Measurements from ENCODE around the gene RAB11FIP4. TPM values are rescaled to one million over a fixed set of nuclear protein-coding genes. Genes with fewer than 3 reads are reported as not detected.

RAB11FIP4 gene
- total RNA-seq, 2 experiments from 2014 or later: 38.6 to 41.1 TPM

DNA sequence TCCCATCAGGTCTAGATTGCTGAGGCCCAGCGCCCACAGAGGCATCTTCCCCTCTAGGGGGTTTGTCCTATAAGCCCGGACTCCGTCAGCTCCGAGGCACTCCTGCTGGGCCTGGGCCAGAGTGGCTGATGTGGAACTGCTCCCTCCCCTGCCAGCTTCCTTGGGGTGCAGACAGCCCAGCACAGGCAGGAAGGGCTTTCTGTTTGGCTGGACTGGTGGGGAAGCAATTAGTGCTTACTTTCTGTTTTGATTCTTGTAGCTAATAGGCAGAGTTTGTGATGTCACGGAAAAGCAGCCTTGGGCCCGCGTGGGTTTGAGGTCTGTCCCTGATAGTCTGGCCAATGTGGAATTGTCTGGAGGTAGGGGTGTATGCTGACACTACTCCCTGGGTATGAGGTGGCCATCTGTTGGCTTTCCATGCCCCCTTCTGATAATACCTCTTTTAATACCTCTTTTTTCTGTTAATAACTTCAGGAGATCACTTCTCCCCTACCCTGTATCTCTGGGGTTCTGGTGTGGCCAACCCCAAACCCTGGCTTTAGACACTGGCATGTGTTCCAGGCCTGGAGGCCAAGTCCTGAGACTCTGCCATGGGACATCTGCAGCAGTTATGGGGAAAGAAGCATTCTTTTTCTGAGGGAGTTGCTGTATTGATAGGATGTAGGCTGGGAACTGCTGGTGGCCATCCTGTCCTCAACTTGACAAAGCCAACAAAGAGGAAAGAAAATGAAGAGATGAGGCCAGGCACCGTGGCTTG lies 190.9 kb downstream of the RAB11FIP4 start:
- no peaks in the 10 kb centered on the region for H3K36me3 Mint-ChIP-seq (ENCODE audit: low read depth)
- H3K27ac Mint-ChIP-seq: no peak overlapping the region
- no peaks in the 10 kb centered on the region for H3K9me3 Mint-ChIP-seq
- POLR2A ChIA-PET: no interaction called here
- H3K27me3 Mint-ChIP-seq: no peaks in the 10 kb centered on the region
- DNase-seq: no peak
- H3K4me1 Mint-ChIP-seq: no peaks in the 10 kb centered on the region
- H3K4me3 Mint-ChIP-seq: no peak overlapping the region
- CTCF ChIA-PET: no interaction called here

DNA sequence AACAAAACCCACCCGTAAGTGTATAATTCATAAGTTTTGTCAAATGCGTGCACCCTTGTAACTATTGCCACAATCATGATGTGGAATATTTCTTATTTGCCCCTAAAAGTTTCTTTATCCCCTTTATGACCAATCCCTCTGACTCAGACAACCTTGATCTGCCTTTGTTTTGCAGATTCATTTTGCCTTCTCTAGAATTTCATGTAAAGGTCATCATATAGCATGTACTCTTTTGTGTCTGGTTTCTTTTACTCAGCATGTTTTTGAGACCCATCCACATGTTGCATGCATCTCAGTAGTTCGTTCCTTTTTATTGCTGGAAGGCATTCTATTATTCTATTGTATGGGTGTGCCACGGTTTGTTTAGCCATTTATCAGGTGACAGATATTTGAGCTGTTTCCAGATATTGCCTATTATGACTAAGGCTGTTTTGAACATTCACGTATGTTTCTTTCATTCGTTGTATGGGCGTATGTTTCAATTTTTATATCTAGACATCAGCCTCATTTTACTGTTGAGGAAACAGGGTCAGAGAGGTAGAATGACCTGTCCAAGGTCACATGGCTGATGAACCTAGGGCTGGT lies 192.4 kb downstream of the RAB11FIP4 start:
- H3K4me1 Mint-ChIP-seq: no peaks in the 10 kb centered on the region
- CTCF ChIA-PET: interaction anchor here (0.5 kb wide), 1 partner anchor 448 kb away, joined by 3 read pairs; no protein-coding TSS in a partner anchor
- no peaks in the 10 kb centered on the region for H3K36me3 Mint-ChIP-seq (ENCODE audit: low read depth)
- no peak overlapping the region for H3K4me3 Mint-ChIP-seq
- no peak for DNase-seq
- H3K9me3 Mint-ChIP-seq: no peaks in the 10 kb centered on the region
- no peaks in the 10 kb centered on the region for H3K27me3 Mint-ChIP-seq
- H3K27ac Mint-ChIP-seq: no peak overlapping the region
- POLR2A ChIA-PET: no interaction called here

DNA sequence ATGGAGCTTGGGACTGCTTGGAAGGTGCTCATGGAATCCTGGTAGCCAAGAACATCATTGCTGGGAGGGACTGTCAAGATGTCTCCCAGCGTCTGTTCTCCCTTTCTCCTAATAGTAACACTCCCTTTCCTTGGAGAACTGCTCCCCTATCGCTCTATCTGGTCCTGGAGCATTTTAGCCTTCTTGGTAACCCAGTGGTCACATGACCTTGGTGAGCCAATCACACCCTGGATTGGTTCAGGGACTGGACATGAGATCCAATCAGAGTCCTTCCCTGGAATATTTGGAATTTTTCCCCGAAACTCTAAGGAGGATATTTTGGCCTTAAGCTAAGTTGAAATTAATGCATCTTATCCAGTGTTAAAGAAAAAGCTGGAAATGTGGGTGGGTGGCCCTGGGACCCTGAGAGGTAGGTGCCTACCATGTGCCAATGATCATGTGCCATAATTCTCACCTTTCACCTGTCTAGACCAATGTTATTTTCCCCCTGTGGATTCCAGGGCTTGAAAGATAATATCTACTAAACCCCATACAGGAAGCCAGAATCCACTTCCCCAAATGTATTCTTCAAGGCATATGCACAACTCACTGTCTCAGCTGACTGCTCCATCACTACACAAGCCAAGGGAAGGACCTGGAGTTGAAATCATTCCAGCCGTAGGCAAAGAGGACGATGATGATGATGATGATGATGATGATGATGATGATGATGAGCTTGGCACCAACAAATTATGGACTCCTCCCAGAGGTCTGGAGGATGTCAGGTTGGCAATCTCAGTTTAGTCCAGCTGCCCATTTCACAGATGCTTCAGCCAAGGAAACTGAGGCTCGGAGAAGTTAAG lies 193.2 kb downstream of the RAB11FIP4 start:
- no peak for DNase-seq
- Mint-ChIP-seq H3K36me3 (ENCODE audit: low read depth) (no peaks in the 10 kb centered on the region), H3K4me3 (no peak overlapping the region), H3K9me3 (no peaks in the 10 kb centered on the region), H3K4me1 (no peaks in the 10 kb centered on the region), H3K27me3 (no peaks in the 10 kb centered on the region), H3K27ac (no peak overlapping the region)
- POLR2A ChIA-PET: no interaction called here
- CTCF ChIA-PET: interaction anchor here (0.8 kb wide), 1 partner anchor 258 kb away, joined by 3 read pairs; no protein-coding TSS in a partner anchor

DNA sequence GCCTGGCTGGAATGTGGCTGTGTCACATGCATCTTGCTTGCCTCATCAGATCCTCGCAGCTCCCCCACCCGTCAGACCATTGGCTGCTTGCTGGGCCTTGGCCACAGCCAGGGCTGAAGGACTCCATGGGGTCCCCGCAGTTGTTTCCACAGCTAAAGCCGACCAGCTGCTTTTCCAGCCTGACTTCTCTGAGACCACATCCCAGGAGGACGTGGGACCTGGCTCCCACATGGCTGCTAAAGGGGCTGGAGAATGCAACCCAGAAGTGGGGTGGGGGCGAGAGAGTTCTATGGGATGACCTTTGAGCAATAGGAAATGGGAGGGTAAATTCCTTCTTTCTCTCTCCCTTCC lies 193.8 kb downstream of the RAB11FIP4 start:
- no peaks in the 10 kb centered on the region for H3K9me3 Mint-ChIP-seq
- DNase-seq: no peak
- CTCF ChIA-PET: interaction anchor here (0.8 kb wide), 1 partner anchor 257 kb away, joined by 3 read pairs; no protein-coding TSS in a partner anchor
- no peak overlapping the region for H3K4me3 Mint-ChIP-seq
- no peak overlapping the region for H3K27ac Mint-ChIP-seq
- no peaks in the 10 kb centered on the region for H3K36me3 Mint-ChIP-seq (ENCODE audit: low read depth)
- no peaks in the 10 kb centered on the region for H3K4me1 Mint-ChIP-seq
- POLR2A ChIA-PET: no interaction called here
- H3K27me3 Mint-ChIP-seq: no peaks in the 10 kb centered on the region

DNA sequence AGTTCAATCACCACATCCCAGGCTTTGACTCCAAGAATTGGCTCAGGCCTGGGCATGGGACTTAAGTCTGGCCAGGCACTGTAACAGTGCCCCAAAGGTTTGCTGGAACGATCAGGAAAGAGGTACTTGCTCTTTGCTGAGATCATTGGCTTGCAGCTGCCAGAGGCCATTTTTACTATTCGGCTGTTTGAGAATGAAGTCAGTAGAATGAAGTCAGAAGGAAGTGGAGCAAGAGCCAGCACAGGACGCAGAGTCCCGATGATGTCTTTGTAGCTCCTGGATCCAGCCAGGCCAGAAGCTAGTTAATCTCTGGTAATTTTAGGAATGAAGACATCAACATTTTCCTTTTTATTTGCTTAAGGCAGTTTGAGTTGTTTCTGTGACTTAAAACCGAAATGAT lies 195.5 kb downstream of the RAB11FIP4 start:
- no peaks in the 10 kb centered on the region for H3K9me3 Mint-ChIP-seq
- no peaks in the 10 kb centered on the region for H3K36me3 Mint-ChIP-seq (ENCODE audit: low read depth)
- no peak overlapping the region for H3K4me3 Mint-ChIP-seq
- DNase-seq: no peak
- H3K27me3 Mint-ChIP-seq: no peaks in the 10 kb centered on the region
- CTCF ChIA-PET: no interaction called here
- no peak overlapping the region for H3K27ac Mint-ChIP-seq
- POLR2A ChIA-PET: no interaction called here
- H3K4me1 Mint-ChIP-seq: no peaks in the 10 kb centered on the region

DNA sequence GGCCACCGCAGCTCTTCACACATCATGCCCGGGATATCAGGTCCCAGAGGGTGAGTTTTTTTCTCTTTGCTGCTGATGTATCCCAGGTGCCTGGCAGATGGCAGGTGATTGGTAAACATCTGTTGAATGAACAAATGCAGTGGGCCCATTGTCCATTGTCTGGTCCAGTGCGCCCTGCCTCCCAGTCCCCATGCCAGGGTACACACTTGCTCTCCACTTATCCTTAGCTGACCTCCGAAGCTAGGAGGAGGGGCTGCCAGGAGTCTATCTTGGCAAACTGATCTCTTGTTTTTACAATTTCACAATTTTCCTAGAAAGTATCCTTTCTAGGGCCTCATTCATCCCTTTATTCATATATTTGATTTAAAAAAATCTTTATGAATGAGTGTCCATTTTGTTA lies 196.0 kb downstream of the RAB11FIP4 start:
- H3K4me1 Mint-ChIP-seq: no peaks in the 10 kb centered on the region
- no peaks in the 10 kb centered on the region for H3K27me3 Mint-ChIP-seq
- POLR2A ChIA-PET: no interaction called here
- H3K4me3 Mint-ChIP-seq: no peak overlapping the region
- no peaks in the 10 kb centered on the region for H3K9me3 Mint-ChIP-seq
- DNase-seq: no peak
- H3K36me3 Mint-ChIP-seq (ENCODE audit: low read depth): no peaks in the 10 kb centered on the region
- no peak overlapping the region for H3K27ac Mint-ChIP-seq
- CTCF ChIA-PET: no interaction called here

Other genes with a start within 250 kb of the RAB11FIP4 start
- under 1 TPM; 0.55 to 0.65 TPM for gene OMG, start 94.4 kb upstream of the RAB11FIP4 start, total RNA-seq
- gene EVI2B, start 77.6 kb upstream of the RAB11FIP4 start, total RNA-seq: 100 to 1,000 TPM; 109 TPM
- 100 to 1,000 TPM; 109 to 110 TPM for gene EVI2A, start 70.1 kb upstream of the RAB11FIP4 start, total RNA-seq